Measurements from ENCODE around the gene TRIO. TPM values are rescaled to one million over a fixed set of nuclear protein-coding genes. Genes with fewer than 3 reads are reported as not detected.

Gene TRIO
- total RNA-seq, 1 experiment from 2014 or later: 99.8 TPM

- POLR2A ChIA-PET (ENCODE audit: low non-redundant PET): no interaction called here
These were observed 123.5 kb downstream of the TRIO start for GRCh38 chr5:14266686-14267085.

DNA sequence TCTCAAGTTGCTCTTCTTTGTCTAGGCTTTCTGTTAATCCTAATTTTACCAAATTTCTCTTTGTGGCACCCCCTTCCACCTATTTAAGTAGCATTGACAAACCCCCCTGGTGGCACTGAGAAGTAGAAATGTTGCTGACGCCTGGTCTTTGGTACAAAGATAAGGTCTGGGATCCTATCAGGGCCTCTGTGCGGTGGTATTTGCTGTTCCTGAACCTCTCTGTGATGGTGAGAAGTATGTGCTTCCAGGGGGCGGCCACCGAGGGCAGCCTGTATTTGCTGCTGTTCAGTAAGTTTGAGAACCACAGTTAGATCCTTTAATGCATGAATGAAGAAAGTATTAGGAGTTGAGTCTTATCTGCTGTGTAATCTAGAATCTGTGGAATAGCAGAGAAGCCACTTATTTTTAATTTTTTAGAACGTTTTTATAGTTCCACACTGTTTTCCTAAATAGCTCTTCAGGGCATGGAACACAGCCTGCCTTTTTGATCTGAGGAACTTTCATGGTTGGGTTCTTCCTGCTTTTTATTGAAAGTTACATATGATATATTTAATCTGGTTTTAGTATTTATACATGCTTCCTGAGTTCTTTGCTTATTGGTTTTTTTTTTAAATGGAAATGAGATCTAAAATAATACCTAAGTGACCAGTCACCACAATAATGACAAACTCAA lies 124.2 kb downstream of the TRIO start:
- BruUV-seq (replicated peaks): no TSS peak
- TF ChIP-seq EZH2 (IDR thresholded peaks at IDR 0.05; ENCODE audit: borderline replicate concordance, low read depth, low read length, poor library complexity, severe bottlenecking) (no peak), CTCF (conservative IDR thresholded peaks at IDR 0.05; ENCODE audit: low read depth, low read length) (no peak; the same call in 1 of the 2 replicates)
- ChIA-PET POLR2A (ENCODE audit: low non-redundant PET) (no interaction called here), CTCF (interaction anchor here (0.7 kb wide), 1 partner anchor 393 kb away, joined by 3 read pairs; no protein-coding TSS in a partner anchor)
- no peaks in the 10 kb centered on the region for H3K27me3 ChIP-seq (replicated peaks; ENCODE audit: insufficient read depth, low read depth, low read length, poor library complexity)
- intact Hi-C loops (cut with micrococcal nuclease; ENCODE audit: unreplicated experiment): loop anchor here (5.0 kb wide), 2 partner anchors 110 to 125 kb away; partner anchors contain the start of gene TRIO
- peak overlapping the region; percentile 49 for H3K27ac ChIP-seq (ENCODE audit: low read depth, low read length, poor library complexity, severe bottlenecking)
- H3K4me1 ChIP-seq (ENCODE audit: insufficient read depth, low read length, poor library complexity, severe bottlenecking): peaks cover 73% of the 10 kb centered on the region
- H3K36me3 ChIP-seq (ENCODE audit: insufficient read depth, low read length, poor library complexity, severe bottlenecking): no peaks in the 10 kb centered on the region
- peak; percentile 50 for DNase-seq (ENCODE audit: low spot score)
- no peaks in the 10 kb centered on the region for H3K9me3 ChIP-seq (ENCODE audit: low read depth, low read length, poor library complexity, severe bottlenecking)
- no peak overlapping the region for H3K4me3 ChIP-seq (ENCODE audit: low read depth, low read length, poor library complexity, severe bottlenecking)

More at GRCh38 chr5:14266686-14267085, 123.5 kb downstream of the TRIO start:
- Histone ChIP-seq H3K27ac (ENCODE audit: low read depth, low read length, poor library complexity, severe bottlenecking) (peak overlapping the region; percentile 49), H3K4me1 (ENCODE audit: insufficient read depth, low read length, poor library complexity, severe bottlenecking) (peaks cover 67% of the 10 kb centered on the region), H3K36me3 (ENCODE audit: insufficient read depth, low read length, poor library complexity, severe bottlenecking) (no peaks in the 10 kb centered on the region), H3K27me3 (replicated peaks; ENCODE audit: insufficient read depth, low read depth, low read length, poor library complexity) (no peaks in the 10 kb centered on the region), H3K4me3 (ENCODE audit: low read depth, low read length, poor library complexity, severe bottlenecking) (no peak overlapping the region), H3K9me3 (ENCODE audit: low read depth, low read length, poor library complexity, severe bottlenecking) (no peaks in the 10 kb centered on the region)
- DNase-seq (ENCODE audit: low spot score): peak; percentile 41
- intact Hi-C loops (cut with micrococcal nuclease; ENCODE audit: unreplicated experiment): loop anchor here (5.0 kb wide), 2 partner anchors 109 to 124 kb away; partner anchors contain the start of gene TRIO
- CTCF ChIA-PET: no interaction called here
- BruUV-seq (replicated peaks): no TSS peak
- TF ChIP-seq CTCF (conservative IDR thresholded peaks at IDR 0.05; ENCODE audit: low read depth, low read length) (no peak), EZH2 (IDR thresholded peaks at IDR 0.05; ENCODE audit: borderline replicate concordance, low read depth, low read length, poor library complexity, severe bottlenecking) (no peak)

DNA sequence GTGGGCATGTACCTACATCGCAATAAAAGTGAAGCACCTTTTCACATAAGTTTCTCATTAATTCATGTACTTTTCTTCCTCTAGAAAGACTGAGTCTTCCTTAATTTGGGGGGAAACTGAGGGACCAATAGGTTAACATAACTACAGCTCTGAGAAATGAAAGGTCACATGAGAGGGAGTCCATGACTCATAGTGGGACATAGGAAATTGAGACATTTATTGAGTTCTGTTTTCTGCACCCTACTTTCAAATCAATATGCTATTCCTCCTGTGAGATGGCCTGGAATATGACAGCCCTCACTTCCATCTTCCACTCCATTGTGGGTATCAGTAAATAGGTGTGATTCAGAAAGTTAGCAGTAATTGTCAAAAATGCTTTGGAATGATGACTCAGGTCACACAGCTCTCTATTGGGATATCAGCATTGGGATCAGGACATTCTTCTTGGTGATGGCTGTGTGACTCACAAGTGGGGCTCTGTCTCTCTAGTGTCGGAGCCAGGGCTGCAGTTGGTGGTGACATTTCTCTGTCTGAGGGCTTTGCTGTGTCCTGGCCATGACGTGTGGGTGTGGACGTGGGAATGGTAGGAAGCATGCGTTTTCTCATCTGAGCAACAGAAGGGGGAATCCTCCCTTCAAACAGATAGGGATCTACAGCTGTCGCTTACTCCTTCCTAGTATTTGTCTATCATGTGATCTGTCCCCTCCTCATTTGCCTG lies 125.0 kb downstream of the TRIO start:
- TF ChIP-seq EZH2 (IDR thresholded peaks at IDR 0.05; ENCODE audit: borderline replicate concordance, low read depth, low read length, poor library complexity, severe bottlenecking): no peak
- TF ChIP-seq CTCF (conservative IDR thresholded peaks at IDR 0.05; ENCODE audit: low read depth, low read length): no peak
- Histone ChIP-seq H3K27ac (ENCODE audit: low read depth, low read length, poor library complexity, severe bottlenecking) (peak overlapping the region; percentile 49), H3K4me1 (ENCODE audit: insufficient read depth, low read length, poor library complexity, severe bottlenecking) (peaks cover 81% of the 10 kb centered on the region), H3K36me3 (ENCODE audit: insufficient read depth, low read length, poor library complexity, severe bottlenecking) (no peaks in the 10 kb centered on the region), H3K27me3 (replicated peaks; ENCODE audit: insufficient read depth, low read depth, low read length, poor library complexity) (no peaks in the 10 kb centered on the region), H3K9me3 (ENCODE audit: low read depth, low read length, poor library complexity, severe bottlenecking) (no peaks in the 10 kb centered on the region), H3K4me3 (ENCODE audit: low read depth, low read length, poor library complexity, severe bottlenecking) (no peak overlapping the region)
- no TSS peak for BruUV-seq (replicated peaks)
- DNase-seq (ENCODE audit: low spot score): peak; percentile 55
- intact Hi-C loops (cut with micrococcal nuclease; ENCODE audit: unreplicated experiment): loop anchor here (5.0 kb wide), 2 partner anchors 111 to 126 kb away; partner anchors contain the start of gene TRIO
- POLR2A ChIA-PET (ENCODE audit: low non-redundant PET): no interaction called here
- CTCF ChIA-PET: no interaction called here

Measured in A673 (cell line).